A673 (cell line): ENCODE measurements around the gene RAB28.

Experiments
- CTCF ChIP-seq: fragments of 300-800, 200-600 bp; sonication (generic); conservative IDR thresholded peaks from 2 replicates; pipeline ENCODE4 v1.5.1; 2017; ENCODE audit warnings: low read depth, mild to moderate bottlenecking, antibody characterized with exemption, low read length, moderate library complexity, mixed read lengths
- EZH2 ChIP-seq: fragments of 200-600 bp; sonication (generic); IDR thresholded peaks from 2 replicates; pipeline ENCODE4 v1.6.1; 2017; ENCODE audit warnings: borderline replicate concordance, low read depth, mild to moderate bottlenecking, mixed read lengths, antibody characterized with exemption, low read length; ENCODE audit not compliant: poor library complexity, severe bottlenecking

GRCh38 chr4:13413729-13414437 is 70.3 kb downstream of the RAB28 start:
- TF ChIP-seq CTCF: no peak
- TF ChIP-seq EZH2: no peak
